SK-N-MC (cell line): ENCODE data around the gene CMSS1.
"Not testable (repeated sequence)": the region's sequence is repeated elsewhere in the genome, so short reads cannot be mapped to it uniquely, and the experiment has no call there.

Source experiments
- DNase-seq: peaks from one replicate; pipeline ENCODE4 v3.0.0-alpha.2; 2011; ENCODE audit warnings: low read depth, low spot score
- H3K27ac ChIP-seq: fragments of 200-600 bp; sonication (generic); 2 replicates; pipeline ENCODE4 v1.5.1; 2016; ENCODE audit warnings: mixed run types
- H3K36me3 ChIP-seq: fragments of 200-600 bp; sonication (generic); 2 replicates; pipeline ENCODE4 v1.6.1; 2017; ENCODE audit warnings: antibody characterized with exemption, low read length, mixed read lengths; ENCODE audit not compliant: insufficient read depth
- H3K4me3 ChIP-seq: fragments of 200-600 bp; sonication (generic); 2 replicates; pipeline ENCODE4 v1.5.1; 2016
- H3K9ac ChIP-seq: fragments of 200-600 bp; sonication (generic); 2 replicates; pipeline ENCODE4 v1.8.0; 2017; ENCODE audit warnings: mixed run types, mixed read lengths; ENCODE audit not compliant: insufficient read length
- H3K9me3 ChIP-seq: fragments of 200-600 bp; sonication (generic); 2 replicates; pipeline ENCODE4 v1.6.1; 2017; ENCODE audit warnings: low read depth, mild to moderate bottlenecking, antibody characterized with exemption, low read length, moderate library complexity, mixed read lengths
- EZH2 ChIP-seq: fragments of 200-600 bp; sonication (generic); IDR thresholded peaks from one replicate; pipeline ENCODE4 v1.6.1; 2017; ENCODE audit warnings: antibody characterized with exemption
- FOXP2 ChIP-seq: optimal IDR thresholded peaks from 2 replicates; pipeline ENCODE3; 2011; ENCODE audit warnings: mild to moderate bottlenecking, moderate library complexity; ENCODE audit not compliant: insufficient read depth; ENCODE audit errors: extremely low read length, control extremely low read depth
- POLR2AphosphoS5 ChIP-seq: IDR thresholded peaks from 2 replicates; pipeline ENCODE4 v1.6.1; 2012; ENCODE audit warnings: mild to moderate bottlenecking, low read depth, low read length, borderline replicate concordance

Gene CMSS1

GRCh38 chr3:100221159-100221558, 403.5 kb downstream of the CMSS1 start:
- no peak overlapping the region for H3K27ac ChIP-seq
- no peaks in the 10 kb centered on the region for H3K36me3 ChIP-seq
- H3K4me3 ChIP-seq, result no peak overlapping the region
- no peak for DNase-seq
- H3K9me3 ChIP-seq, result peaks cover 6% of the 10 kb centered on the region; the same call in 1 of the 2 replicates
- no peak overlapping the region for H3K9ac ChIP-seq
- TF ChIP-seq POLR2AphosphoS5, result no peak
- TF ChIP-seq EZH2, result no peak
- TF ChIP-seq FOXP2, result no peak

DNA sequence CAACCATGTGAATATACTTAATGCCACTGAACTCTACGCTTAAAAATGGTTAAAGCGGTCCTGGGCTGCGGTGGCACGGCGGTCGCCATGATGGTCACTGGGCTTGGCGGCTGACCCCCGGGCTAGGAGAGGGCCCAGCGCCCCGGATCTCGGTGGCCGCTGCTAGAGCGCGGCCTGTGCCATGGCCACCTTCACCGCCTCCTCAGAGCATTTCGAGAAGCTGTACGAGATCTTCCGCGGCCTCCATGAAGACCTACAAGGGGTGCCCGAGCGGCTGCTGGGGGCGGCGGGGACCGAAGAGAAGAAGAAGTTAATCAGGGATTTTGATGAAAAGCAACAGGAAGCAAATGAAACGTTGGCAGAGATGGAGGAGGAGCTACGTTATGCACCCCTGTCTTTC, 407.5 kb downstream of the CMSS1 start:
- H3K27ac ChIP-seq, result no peak overlapping the region
- peaks cover 6% of the 10 kb centered on the region; the same call in 1 of the 2 replicates for H3K9me3 ChIP-seq
- no peaks in the 10 kb centered on the region for H3K36me3 ChIP-seq
- TF ChIP-seq EZH2 (no peak), FOXP2 (no peak), POLR2AphosphoS5 (no peak)
- no peak overlapping the region for H3K9ac ChIP-seq
- no peak for DNase-seq
- H3K4me3 ChIP-seq, result no peak overlapping the region

DNA sequence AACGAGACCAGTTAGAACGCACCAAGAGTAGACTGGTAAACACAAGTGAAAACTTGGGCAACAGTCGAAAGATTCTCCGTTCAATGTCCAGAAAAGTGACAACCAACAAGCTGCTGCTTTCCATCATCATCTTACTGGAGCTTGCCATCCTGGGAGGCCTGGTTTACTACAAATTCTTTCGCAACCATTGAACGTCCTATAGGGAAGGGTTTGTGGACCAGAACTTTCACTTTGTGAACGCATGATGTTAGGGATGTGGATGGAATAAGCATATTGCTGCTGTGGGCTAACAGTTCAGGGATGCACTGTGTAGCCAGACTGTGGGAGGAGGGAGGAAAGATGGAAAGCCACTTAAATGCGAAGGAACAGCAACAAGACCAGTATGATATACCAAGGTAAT, 408.2 kb downstream of the CMSS1 start:
- Histone ChIP-seq H3K9ac (no peak overlapping the region), H3K27ac (no peak overlapping the region), H3K36me3 (no peaks in the 10 kb centered on the region), H3K4me3 (no peak overlapping the region), H3K9me3 (peaks cover 4% of the 10 kb centered on the region; the same call in 1 of the 2 replicates)
- no peak for DNase-seq
- TF ChIP-seq FOXP2 (no peak), POLR2AphosphoS5 (no peak), EZH2 (no peak)

DNA sequence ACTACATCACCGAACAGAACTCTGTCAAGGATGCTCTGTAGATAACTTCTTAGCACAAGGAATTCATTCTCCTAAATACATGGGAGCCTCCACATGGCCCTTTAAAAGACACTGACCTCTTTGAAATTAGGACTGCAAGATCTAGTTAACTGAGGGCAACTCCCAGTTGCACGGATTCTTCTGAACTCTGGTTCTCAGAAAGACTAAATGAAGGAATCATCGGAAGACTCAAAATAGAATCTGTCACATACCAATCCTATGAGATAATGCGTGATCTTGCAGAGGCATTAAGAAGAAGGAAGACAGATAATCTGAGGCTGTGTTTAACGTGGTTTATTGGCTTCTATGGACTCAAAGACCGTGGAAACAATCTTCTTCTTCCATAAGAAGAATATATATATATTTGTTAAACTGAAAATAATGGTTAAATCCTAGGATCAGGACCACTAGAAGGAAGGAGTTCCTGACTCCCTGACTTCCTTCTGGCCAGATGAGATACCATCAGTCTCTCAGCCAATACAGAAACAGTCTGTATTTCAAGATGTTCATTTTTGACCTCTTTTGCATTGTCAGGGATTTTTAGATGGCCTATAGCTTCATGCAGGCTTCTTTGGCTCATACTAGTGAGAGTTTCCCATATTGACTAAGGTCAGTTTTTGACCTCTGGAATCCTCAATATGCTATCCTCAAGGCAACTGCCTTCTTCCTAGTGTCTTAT, 409.2 kb downstream of the CMSS1 start:
- H3K27ac ChIP-seq, result no peak overlapping the region
- no peak for DNase-seq
- no peak for TF ChIP-seq FOXP2
- TF ChIP-seq POLR2AphosphoS5, result no peak
- TF ChIP-seq EZH2, result no peak

GRCh38 chr3:100227511-100227921, 409.9 kb downstream of the CMSS1 start:
- H3K9ac ChIP-seq, result no peak overlapping the region
- H3K9me3 ChIP-seq, result no peaks in the 10 kb centered on the region
- no peak overlapping the region for H3K4me3 ChIP-seq
- DNase-seq, result no peak
- no peak overlapping the region for H3K27ac ChIP-seq
- TF ChIP-seq FOXP2 (no peak), EZH2 (no peak), POLR2AphosphoS5 (no peak)
- no peaks in the 10 kb centered on the region for H3K36me3 ChIP-seq

More for the DNA sequence above, 409.2 kb downstream of the CMSS1 start:
- no peak overlapping the region for H3K4me3 ChIP-seq
- H3K9me3 ChIP-seq, result no peaks in the 10 kb centered on the region
- H3K36me3 ChIP-seq, result no peaks in the 10 kb centered on the region
- H3K9ac ChIP-seq, result no peak overlapping the region

- TF ChIP-seq POLR2AphosphoS5 (no peak), FOXP2 (no peak), EZH2 (no peak)
- Histone ChIP-seq H3K9me3 (no peaks in the 10 kb centered on the region), H3K4me3 (no peak overlapping the region), H3K36me3 (no peaks in the 10 kb centered on the region), H3K27ac (no peak overlapping the region), H3K9ac (no peak overlapping the region)
- DNase-seq, result no peak
These were observed 410.6 kb downstream of the CMSS1 start for GRCh38 chr3:100228247-100228646.

DNA sequence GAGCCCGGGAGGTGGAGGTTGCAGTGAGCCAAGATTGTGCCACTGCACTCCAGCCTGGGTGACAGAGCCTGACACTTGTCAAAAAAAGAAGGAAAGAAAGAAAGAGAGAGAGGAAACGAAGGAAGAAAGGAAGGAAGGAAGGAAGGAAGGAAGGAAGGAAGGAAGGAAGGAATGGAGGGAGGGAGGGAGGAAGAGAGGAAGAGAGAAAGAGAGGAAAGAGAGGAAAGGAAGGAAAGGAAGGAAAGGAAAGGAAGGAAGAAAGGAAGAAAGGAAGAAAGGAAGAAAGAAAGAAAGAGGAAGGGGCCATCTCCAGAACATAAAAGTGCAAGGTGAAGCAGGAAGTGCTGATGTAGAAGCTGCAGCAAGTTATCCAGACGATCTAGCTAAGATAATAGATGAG, 411.5 kb downstream of the CMSS1 start:
- H3K27ac ChIP-seq, DNase-seq, H3K4me3 ChIP-seq: not testable (repeated sequence)

GRCh38 chr3:100230710-100231109, 413.0 kb downstream of the CMSS1 start:
- Histone ChIP-seq H3K27ac (no peak overlapping the region), H3K9ac (no peak overlapping the region), H3K4me3 (no peak overlapping the region), H3K36me3 (no peaks in the 10 kb centered on the region), H3K9me3 (no peaks in the 10 kb centered on the region)
- no peak for DNase-seq
- TF ChIP-seq POLR2AphosphoS5 (no peak), EZH2 (no peak)

More for the DNA sequence above, 411.5 kb downstream of the CMSS1 start:
- not testable (repeated sequence) for H3K9me3 ChIP-seq, H3K9ac ChIP-seq, H3K36me3 ChIP-seq
